H54 (cell line): ENCODE measurements around the gene SLC9B2.
A peak's percentile ranks its signal among the peaks of the same experiment; 100 is the strongest.

Experiments
- DNase-seq: peaks from one replicate; pipeline ENCODE4 v3.0.0; 2011; ENCODE audit warnings: low spot score, mixed read lengths; ENCODE audit not compliant: insufficient read length
- FAIRE-seq: peaks from 3 replicates; lab custom pipeline; 2011; peaks lifted over from hg19 to GRCh38; lab: Jason Lieb, UNC
- POLR2A ChIP-seq: IDR thresholded peaks from 2 replicates; pipeline ENCODE4 v1.6.1; 2011; ENCODE audit warnings: low read depth, mild to moderate bottlenecking, low read length

SLC9B2 gene

DNA sequence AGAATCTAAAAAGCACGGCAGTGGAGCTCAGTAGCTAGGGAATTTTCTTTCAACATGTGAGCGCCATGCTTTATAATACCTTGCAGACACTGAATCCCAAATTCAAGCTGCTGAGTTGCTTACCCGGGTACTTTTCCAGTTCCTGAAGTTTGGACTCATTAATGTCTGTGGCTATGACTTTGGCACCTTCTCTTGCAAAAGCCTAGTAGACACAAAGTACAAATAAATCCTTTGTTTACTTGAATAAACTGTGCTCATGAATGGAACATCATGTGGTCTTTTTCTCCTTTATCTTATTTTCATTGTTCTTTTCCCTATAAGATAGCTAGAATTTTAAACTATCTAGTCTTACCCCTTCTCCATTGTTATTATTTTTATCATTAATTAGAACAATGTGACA, 18.5 kb upstream of the SLC9B2 start:
- no peak for TF ChIP-seq POLR2A
- FAIRE-seq (no peak), DNase-seq (no peak)

DNA sequence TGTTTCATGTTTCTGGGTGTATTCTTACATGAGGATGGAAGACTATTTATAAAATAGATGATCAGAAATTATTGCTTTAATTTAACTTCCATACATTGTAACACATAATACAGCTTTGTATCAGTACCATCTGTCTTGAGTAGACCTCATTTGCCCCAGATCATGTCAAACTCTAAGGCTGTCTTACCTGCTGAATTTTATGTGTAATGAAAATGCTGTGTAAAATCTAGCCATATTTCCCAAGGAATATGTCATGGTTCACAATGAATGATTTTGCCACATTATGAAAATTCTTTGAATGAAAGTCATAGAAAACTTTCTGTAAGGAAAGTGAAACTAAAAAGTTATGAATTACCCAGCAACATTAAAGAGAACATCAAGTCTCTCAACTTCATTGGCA, 15.7 kb upstream of the SLC9B2 start:
- TF ChIP-seq POLR2A, result no peak
- no peak for FAIRE-seq

DNA sequence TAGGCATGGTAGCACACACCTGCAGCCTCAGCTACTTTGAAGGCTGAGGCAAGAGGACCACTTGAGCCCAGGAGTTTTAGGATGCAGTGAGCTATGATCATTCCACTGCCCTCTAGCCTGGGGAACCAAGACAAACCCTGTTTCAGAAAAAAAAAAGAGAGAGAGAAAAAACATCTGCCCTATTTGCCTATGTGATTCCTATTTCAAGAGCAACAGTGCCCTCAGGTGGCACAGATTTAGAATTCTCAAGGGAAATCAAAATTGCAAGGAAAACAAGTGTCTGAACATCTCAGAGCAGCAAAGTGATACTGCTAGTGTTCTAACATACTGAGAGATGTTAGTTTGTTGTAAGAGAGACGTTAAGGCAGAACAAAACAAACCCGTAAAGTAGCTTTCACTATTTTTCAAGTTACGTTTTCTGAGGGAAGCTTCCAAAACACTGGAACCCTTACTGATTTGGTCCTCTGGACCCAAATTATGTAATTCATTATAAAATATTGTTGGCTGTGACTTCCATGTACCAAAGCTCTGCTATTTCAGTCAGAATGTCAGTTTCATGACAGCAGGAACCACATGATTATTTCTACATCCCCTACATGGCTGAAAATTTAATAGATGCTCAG, 15.2 kb upstream of the SLC9B2 start:
- TF ChIP-seq POLR2A, result no peak
- DNase-seq (no peak), FAIRE-seq (peak; percentile 87)

More for the DNA sequence above, 15.7 kb upstream of the SLC9B2 start:
- no peak for DNase-seq

DNA sequence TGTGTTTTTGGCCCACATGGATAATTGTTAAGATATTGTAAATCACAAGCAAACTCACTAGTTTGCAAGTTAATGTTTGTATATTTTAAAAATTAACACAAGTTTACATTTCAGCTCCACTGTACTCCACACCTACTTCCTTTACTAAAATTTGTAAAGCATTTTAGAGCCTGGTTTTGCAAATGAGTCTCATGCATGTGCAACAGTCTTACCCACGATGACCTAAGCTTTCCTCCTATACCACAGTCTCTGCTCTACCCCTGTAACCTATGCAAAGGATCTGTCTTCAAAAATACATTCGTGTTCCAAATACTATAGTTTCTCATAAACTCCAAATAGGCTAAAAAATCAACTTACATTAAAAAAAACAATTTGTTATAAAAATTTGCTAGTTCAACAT, 12.9 kb upstream of the SLC9B2 start:
- FAIRE-seq, result no peak
- DNase-seq, result no peak
- no peak for TF ChIP-seq POLR2A

DNA sequence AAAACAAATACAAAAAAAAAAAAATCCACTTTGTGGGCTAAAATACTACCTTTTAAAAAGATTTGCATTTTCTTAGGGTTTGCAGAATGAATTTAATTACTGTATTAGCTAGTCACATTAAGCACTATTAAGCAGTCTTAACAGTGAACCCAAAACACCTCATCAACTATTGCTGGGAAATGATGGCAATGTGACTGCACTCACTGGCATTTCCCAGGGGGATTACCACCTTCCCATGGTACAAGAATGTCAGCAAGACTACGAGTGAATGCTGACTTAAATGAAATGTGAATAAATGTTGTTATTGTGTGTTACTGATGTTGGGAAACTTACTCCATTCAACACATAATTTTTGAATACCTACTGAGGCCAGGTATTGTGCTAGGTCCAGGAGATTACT, 10.0 kb upstream of the SLC9B2 start:
- DNase-seq (no peak), FAIRE-seq (no peak)
- no peak for TF ChIP-seq POLR2A

DNA sequence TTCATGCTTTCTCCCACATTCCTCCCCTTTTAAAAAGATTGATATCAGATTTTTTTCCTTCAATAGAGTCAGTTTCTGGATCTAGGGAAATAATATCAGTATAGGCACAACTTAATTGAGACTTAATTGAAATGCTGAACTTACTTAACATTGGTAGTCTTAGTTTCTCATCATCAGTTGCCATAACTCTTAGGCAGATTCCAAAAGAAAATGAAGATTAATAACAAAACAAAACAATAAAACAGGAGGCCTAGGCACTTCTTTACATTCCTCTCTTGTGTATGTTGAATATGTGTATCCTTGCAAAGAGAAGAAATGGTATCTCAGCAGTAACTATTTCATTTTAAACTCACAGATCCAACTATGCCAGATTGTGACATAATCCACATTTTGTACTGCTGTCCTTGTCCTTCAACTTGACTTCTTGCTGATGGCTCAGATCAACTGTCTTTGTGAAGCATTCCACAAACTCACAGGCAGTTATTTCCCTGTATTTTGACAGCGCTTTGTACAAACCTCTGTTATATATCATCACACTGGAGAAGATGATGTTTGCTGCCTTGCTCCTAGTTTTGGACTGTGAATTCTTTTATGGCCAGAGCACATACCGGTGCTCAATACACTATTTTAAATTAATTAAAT, 9.1 kb upstream of the SLC9B2 start:
- DNase-seq, result no peak
- no peak for TF ChIP-seq POLR2A
- no peak for FAIRE-seq

DNA sequence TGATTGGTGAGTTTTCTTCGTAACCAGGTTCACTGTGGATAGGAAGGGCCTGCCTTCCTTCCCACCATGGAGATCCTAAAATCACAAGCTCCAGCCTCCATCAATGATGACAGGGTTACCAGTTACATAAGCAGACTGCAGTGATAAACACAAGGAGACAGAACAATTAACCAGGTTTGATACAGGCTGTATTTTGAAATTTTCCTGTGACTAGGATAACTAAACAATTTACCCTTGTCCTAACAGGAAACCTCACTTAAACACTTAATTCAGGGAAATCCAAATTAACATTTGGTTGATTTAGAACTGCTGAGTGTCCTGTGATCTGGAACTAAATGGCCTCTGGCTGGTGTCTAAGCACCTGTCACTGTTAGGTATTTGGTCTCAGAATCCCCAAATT, 3.1 kb upstream of the SLC9B2 start:
- no peak for DNase-seq
- TF ChIP-seq POLR2A, result no peak
- FAIRE-seq, result no peak

DNA sequence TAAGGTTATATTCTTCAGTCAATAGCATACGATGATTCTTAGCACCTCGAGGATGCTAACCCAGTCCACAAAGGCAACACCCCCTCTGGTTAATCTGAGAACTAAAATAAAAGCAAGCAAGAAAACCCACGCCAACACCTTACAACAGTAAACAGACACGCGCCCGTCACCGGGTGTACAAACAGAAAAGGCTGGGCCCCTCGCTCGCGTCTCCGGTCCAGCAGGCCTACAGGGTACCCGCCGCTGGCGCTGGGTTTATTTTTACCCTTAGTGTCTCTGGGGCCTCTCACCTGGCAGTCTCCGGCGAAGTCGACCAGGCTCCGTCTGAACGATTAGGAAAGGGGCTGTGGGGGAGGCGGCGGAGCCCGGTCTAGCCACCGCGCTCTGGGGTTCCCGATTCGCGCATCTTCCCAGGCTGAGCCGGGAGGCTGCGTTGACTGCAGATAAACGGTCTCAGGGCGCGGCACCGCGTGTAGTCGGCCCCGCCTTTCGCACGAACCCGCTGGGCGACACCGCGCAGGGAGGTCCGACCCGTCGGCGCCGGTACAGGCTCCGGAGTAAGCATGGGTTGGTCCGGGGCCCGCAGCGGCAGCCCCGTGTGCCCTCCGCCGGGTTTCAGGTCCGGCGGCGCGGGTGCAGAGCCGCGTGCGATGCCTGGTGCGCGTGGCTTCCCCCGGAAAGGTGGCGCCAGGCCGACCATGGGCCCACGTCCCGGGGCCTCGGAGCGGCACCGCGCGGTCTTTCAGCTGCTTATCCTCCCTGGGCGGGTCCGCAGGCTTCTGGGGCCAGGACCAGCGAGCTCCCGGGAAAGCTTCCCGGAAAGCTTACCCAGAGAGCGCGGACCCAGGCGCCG, 441 bp downstream of the SLC9B2 start:
- TF ChIP-seq POLR2A, result peak; percentile 46; the same call in 1 of the 2 replicates
- DNase-seq (peak; percentile 28), FAIRE-seq (no peak)

DNA sequence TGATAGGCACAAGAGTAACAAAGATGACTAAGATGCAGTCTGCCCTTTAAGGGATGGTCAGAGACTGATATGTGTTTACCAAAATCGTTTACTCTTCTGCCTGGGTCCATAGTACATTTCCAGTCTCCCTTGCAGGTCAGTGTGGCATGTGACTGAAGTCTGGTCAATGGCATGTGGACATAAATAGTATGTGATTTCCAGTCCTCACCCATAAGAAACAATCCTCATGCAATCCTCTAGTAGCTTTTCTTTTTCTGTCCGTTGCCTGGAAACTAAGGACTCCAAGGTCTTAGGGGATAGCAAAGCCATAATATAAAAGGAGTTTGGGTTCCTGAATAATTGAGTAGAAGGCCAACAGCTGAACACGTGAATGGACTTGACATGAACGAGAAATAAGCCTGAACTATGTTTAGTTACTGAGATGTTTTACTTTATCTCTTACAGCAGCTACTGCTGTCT, 1.1 kb downstream of the SLC9B2 start:
- DNase-seq (no peak), FAIRE-seq (no peak)
- no peak for TF ChIP-seq POLR2A

DNA sequence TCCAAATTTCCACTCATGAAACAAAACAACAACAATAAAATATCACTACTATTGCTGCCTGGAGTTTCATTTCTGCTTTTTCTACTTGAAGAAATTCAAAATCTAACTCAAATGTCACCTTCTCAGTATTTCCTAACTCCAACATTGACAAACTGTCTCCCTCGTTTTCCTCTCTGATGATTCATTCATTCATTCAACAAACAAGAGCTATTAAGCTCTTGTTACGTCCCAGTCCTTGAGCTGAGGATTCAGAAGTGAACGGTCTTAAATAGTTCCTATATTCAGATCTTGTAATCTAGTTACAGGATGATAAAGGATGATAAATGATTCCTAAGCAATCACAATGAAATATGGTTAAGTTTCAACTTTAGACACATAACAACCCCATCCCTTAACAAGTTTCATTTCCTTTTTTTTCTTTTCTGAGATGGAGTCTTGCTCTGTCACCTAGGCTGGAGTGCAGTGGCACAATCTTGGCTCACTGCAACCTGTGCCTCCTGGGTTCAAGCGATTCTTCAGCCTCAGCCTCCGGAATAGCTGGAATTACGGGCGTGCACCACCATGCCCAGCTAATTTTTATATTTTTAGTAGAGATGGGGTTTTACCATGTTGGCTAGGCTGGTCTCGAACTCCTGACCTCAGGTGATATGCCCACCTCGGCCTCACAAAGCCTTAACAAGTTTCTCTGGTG, 1.7 kb downstream of the SLC9B2 start:
- DNase-seq, result no peak
- no peak for TF ChIP-seq POLR2A
- no peak for FAIRE-seq

DNA sequence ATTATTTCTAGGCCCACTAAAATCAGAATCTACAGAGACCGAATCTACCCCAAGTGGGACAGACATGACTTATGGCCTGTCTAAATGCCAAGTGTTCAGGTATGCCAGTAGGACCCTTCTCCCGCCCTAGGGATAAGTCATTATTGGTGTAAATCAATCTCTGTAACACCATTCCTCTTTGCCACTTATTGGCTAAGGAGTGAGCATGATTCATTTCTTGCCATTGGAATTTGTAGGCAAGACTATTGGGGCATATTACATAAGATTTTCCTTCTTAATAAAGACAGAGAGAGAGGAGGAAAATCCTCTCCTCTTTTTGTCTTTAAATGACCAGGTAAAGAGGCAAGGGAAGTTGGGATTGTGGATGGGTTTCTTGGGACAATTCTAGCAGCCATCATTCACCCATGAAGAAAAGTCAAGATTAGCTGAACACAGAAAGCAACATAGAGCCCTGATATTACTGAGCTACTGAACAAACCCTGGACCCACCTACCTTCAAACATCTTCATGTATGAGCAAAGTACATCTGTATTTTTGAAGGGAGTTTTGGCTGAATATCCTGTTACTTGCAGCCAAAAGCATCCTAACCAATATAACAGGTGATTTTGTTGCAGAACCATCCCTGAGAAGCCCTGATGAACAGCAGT, 2.6 kb downstream of the SLC9B2 start:
- no peak for TF ChIP-seq POLR2A
- DNase-seq, result no peak
- FAIRE-seq, result no peak

DNA sequence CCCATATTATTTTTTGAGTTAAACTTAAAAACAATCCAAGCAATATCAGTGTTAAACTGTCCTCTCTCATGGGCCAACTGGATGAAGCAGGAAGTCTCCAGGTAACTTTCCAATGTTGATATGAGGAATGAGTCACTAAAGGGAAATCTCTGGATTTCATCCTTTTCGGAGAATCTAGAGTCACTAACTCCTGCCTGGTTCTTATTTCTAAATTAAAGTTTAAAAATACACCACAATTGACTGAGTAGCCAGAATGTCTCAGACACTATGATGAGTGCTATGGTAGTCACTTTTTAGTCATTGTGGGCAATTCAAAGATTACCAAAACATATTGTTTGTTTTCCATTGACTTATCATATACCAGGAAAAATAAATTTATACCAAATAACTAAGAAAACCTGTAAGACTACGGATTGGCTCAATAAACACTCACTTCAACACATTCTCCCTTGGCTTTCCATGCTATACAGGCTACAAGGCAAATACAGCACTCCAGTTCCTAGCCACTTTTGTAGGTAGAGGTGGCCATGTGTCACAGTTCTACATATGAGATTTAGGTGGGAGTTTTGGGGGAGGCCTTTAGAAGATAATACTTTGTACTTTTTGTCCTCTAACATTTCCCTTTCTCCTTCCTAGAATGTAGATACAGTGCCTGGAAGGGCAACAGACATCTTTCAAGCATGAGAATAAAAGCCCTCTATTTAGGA, 8.6 kb downstream of the SLC9B2 start:
- DNase-seq (no peak), FAIRE-seq (no peak)
- no peak for TF ChIP-seq POLR2A

DNA sequence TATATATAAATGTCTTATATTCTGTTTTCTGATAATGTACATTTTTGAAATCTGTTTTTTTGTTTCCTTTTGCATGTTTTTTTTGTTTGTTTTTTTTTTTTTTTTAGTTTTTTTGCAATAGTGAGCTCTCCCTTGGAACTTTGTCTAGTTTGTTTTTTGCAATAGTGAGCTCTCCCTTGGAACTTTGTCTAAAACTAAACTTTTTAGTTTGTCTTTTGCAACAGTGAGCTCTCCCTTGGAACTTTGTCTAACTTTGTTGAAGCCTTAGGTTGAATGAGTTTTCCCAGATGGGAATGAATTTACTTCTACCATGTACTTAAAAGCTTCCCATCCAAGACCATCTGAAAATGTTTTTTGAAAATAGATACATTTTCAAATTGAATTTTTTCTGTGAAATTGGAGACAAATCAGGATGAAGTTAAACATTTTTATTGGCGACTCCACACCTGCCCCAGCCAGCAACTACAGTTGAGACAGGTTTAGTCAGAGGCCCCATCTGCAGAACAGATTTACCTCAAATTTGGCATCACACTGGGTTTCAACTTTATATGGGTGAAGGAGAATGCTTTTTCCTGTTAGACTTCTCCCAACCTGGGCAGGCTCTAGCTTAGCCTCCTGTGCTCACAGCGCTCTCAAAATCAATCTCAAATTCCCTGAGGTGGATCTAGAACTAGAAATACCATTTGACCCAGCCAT, 16.0 kb downstream of the SLC9B2 start:
- FAIRE-seq (no peak), DNase-seq (no peak)
- no peak for TF ChIP-seq POLR2A
